HG03520 (cell line): Measurements from ENCODE around the gene ATRAID.
A peak's percentile ranks its signal among the peaks of the same experiment; 100 is the strongest.

Experiments used
- ATAC-seq: cut with Tn5 transposase; IDR thresholded peaks from one replicate; pipeline ENCODE4 v1.9.1; 2021; ENCODE audit warnings: mild to moderate bottlenecking, moderate library complexity; ENCODE audit not compliant: unreplicated experiment

The ATRAID gene

GRCh38 chr2:27217173-27218121 lies 5.6 kb downstream of the ATRAID start, which contains the start of gene CAD:
Gene CAD, plus strand, starts transcription at chr2:27217369. Its CDS starts 183 bp downstream, at chr2:27217552.
- ATAC-seq: peak; percentile 70

- no peak for ATAC-seq
Measured at GRCh38 chr2:27218614-27219013, 6.8 kb downstream of the ATRAID start.

GRCh38 chr2:27219091-27219490 lies 7.2 kb downstream of the ATRAID start:
- ATAC-seq: no peak

GRCh38 chr2:27220091-27220490 lies 8.2 kb downstream of the ATRAID start:
- no peak for ATAC-seq

- ATAC-seq: no peak
Measured at GRCh38 chr2:27221166-27221565, 9.3 kb downstream of the ATRAID start.

- no peak for ATAC-seq
Measured at GRCh38 chr2:27222407-27222806, 10.6 kb downstream of the ATRAID start.

- ATAC-seq: no peak
Measured at GRCh38 chr2:27223416-27223815, 11.6 kb downstream of the ATRAID start.

GRCh38 chr2:27225526-27225925 lies 13.7 kb downstream of the ATRAID start:
- ATAC-seq: no peak

- ATAC-seq: no peak
Measured at GRCh38 chr2:27227501-27227900, 15.7 kb downstream of the ATRAID start.

GRCh38 chr2:27231921-27232320 lies 20.1 kb downstream of the ATRAID start:
- no peak for ATAC-seq

- no peak for ATAC-seq
Measured at GRCh38 chr2:27233341-27233740, 21.5 kb downstream of the ATRAID start.

- ATAC-seq: no peak
Measured at GRCh38 chr2:27236136-27236535, 24.3 kb downstream of the ATRAID start.

GRCh38 chr2:27236626-27237025 lies 24.8 kb downstream of the ATRAID start:
- no peak for ATAC-seq

GRCh38 chr2:27237341-27237945 lies 25.6 kb downstream of the ATRAID start:
- no peak for ATAC-seq

- ATAC-seq: no peak
Measured at GRCh38 chr2:27238976-27239375, 27.1 kb downstream of the ATRAID start.

- ATAC-seq: no peak
Measured at GRCh38 chr2:27240406-27240805, 28.6 kb downstream of the ATRAID start.

GRCh38 chr2:27241761-27242613 lies 30.1 kb downstream of the ATRAID start:
- no peak for ATAC-seq

GRCh38 chr2:27242614-27242951 lies 30.7 kb downstream of the ATRAID start:
- ATAC-seq: no peak

- no peak for ATAC-seq
Measured at GRCh38 chr2:27243391-27244130, 31.7 kb downstream of the ATRAID start.

GRCh38 chr2:27245116-27245515 lies 33.3 kb downstream of the ATRAID start:
- ATAC-seq: no peak

- ATAC-seq: no peak
Measured at GRCh38 chr2:27245626-27246025, 33.8 kb downstream of the ATRAID start.
